Measurements from ENCODE around the gene SPECC1L.

The SPECC1L gene

GRCh38 chr22:24424901-24425775, 154.5 kb downstream of the SPECC1L start:
- H3K4me3 ChIP-seq (ENCODE audit: low read depth, low read length), result no peak overlapping the region
- no peak overlapping the region for H2BK12ac ChIP-seq (ENCODE audit: low read length)
- H3K36me3 ChIP-seq (ENCODE audit: control insufficient read depth in 1 of 2, insufficient read depth in 2 of 2, low read length in 2 of 2), result no peaks in the 10 kb centered on the region
- no peak overlapping the region for H3K4ac ChIP-seq (ENCODE audit: low read depth, low read length)
- no peak overlapping the region for H3K4me2 ChIP-seq (ENCODE audit: low read length)
- peaks cover 5 to 6% of the 10 kb centered on the region in 2 experiments for H3K4me1 ChIP-seq (ENCODE audit: control insufficient read depth in 1 of 2, insufficient read depth in 2 of 2, low read length in 2 of 2)
- no peak overlapping the region for H3K23ac ChIP-seq (ENCODE audit: low read length)
- H2BK5ac ChIP-seq (ENCODE audit: low read depth, low read length, poor library complexity), result no peak overlapping the region
- H4K8ac ChIP-seq (ENCODE audit: low read depth, low read length), result no peak overlapping the region
- no peak overlapping the region for H3K14ac ChIP-seq (ENCODE audit: low read length)
- H2BK120ac ChIP-seq (ENCODE audit: insufficient read depth, low read length, poor library complexity), result no peak overlapping the region
- no peaks in the 10 kb centered on the region for H3K79me2 ChIP-seq (ENCODE audit: control insufficient read depth, insufficient read depth, low read length, poor library complexity)
- no peak overlapping the region for H4K91ac ChIP-seq (ENCODE audit: low read depth, low read length)
- no peak overlapping the region for H3K18ac ChIP-seq (ENCODE audit: low read length)
- no peak overlapping the region for H3K27ac ChIP-seq (ENCODE audit: low read depth, low read length)
- H2AK5ac ChIP-seq (ENCODE audit: low read length), result no peak overlapping the region
- H3K9me3 ChIP-seq (ENCODE audit: insufficient read depth, low read depth, low read length), result no peaks in the 10 kb centered on the region
- no peak overlapping the region for H2AFZ ChIP-seq (ENCODE audit: insufficient read depth, low read length, poor library complexity)
- DNase-seq, result no peak
- WGBS (ENCODE audit: extremely low coverage, insufficient coverage, insufficient read length), result no CpG with 5 or more reads among the region's 32 CpGs
- no peak overlapping the region for H3K9ac ChIP-seq (ENCODE audit: low read length)
- H3K27me3 ChIP-seq (ENCODE audit: insufficient read depth, low read length), result peaks cover 16% of the 10 kb centered on the region
- H4K12ac ChIP-seq (ENCODE audit: low read depth, low read length), result no peak overlapping the region
- H3K79me1 ChIP-seq (ENCODE audit: low read length), result no peaks in the 10 kb centered on the region

- no peaks in the 10 kb centered on the region for H3K36me3 ChIP-seq (ENCODE audit: control insufficient read depth in 1 of 2, insufficient read depth in 2 of 2, low read length in 2 of 2)
- no peaks in the 10 kb centered on the region for H3K9me3 ChIP-seq (ENCODE audit: insufficient read depth, low read depth, low read length)
- no CpG with 5 or more reads among the region's 4 CpGs for WGBS (ENCODE audit: extremely low coverage, insufficient coverage, insufficient read length)
- no peak overlapping the region for H2AFZ ChIP-seq (ENCODE audit: insufficient read depth, low read length, poor library complexity)
- no peak overlapping the region for H3K14ac ChIP-seq (ENCODE audit: low read length)
- no peak overlapping the region for H2AK5ac ChIP-seq (ENCODE audit: low read length)
- H2BK12ac ChIP-seq (ENCODE audit: low read length), result no peak overlapping the region
- H3K4me3 ChIP-seq (ENCODE audit: low read depth, low read length), result no peak overlapping the region
- H3K79me1 ChIP-seq (ENCODE audit: low read length), result no peaks in the 10 kb centered on the region
- H3K4me2 ChIP-seq (ENCODE audit: low read length), result no peak overlapping the region
- H4K12ac ChIP-seq (ENCODE audit: low read depth, low read length), result no peak overlapping the region
- H4K91ac ChIP-seq (ENCODE audit: low read depth, low read length), result no peak overlapping the region
- H2BK120ac ChIP-seq (ENCODE audit: insufficient read depth, low read length, poor library complexity), result no peak overlapping the region
- H3K4ac ChIP-seq (ENCODE audit: low read depth, low read length), result no peak overlapping the region
- H3K79me2 ChIP-seq (ENCODE audit: control insufficient read depth, insufficient read depth, low read length, poor library complexity), result no peaks in the 10 kb centered on the region
- H2BK5ac ChIP-seq (ENCODE audit: low read depth, low read length, poor library complexity), result no peak overlapping the region
- H3K23ac ChIP-seq (ENCODE audit: low read length), result no peak overlapping the region
- H3K9ac ChIP-seq (ENCODE audit: low read length), result no peak overlapping the region
- no peak overlapping the region for H3K27ac ChIP-seq (ENCODE audit: low read depth, low read length)
- no peak overlapping the region for H4K8ac ChIP-seq (ENCODE audit: low read depth, low read length)
- H3K18ac ChIP-seq (ENCODE audit: low read length), result no peak overlapping the region
- H3K27me3 ChIP-seq (ENCODE audit: insufficient read depth, low read length), result peaks cover 16% of the 10 kb centered on the region
- peaks cover 5 to 6% of the 10 kb centered on the region in 2 experiments for H3K4me1 ChIP-seq (ENCODE audit: control insufficient read depth in 1 of 2, insufficient read depth in 2 of 2, low read length in 2 of 2)
- no peak for DNase-seq
These were observed 155.8 kb downstream of the SPECC1L start for GRCh38 chr22:24426436-24426835.

- H2BK120ac ChIP-seq (ENCODE audit: insufficient read depth, low read length, poor library complexity), result no peak overlapping the region
- no peaks in the 10 kb centered on the region for H3K9me3 ChIP-seq (ENCODE audit: insufficient read depth, low read depth, low read length)
- WGBS (ENCODE audit: extremely low coverage, insufficient coverage, insufficient read length), result no CpG with 5 or more reads among the region's 19 CpGs
- H4K8ac ChIP-seq (ENCODE audit: low read depth, low read length), result no peak overlapping the region
- no peak overlapping the region for H3K4me3 ChIP-seq (ENCODE audit: low read depth, low read length)
- no peak overlapping the region for H3K4ac ChIP-seq (ENCODE audit: low read depth, low read length)
- no peak overlapping the region for H3K14ac ChIP-seq (ENCODE audit: low read length)
- no peak overlapping the region for H2BK5ac ChIP-seq (ENCODE audit: low read depth, low read length, poor library complexity)
- H3K9ac ChIP-seq (ENCODE audit: low read length), result no peak overlapping the region
- no peak overlapping the region for H3K4me2 ChIP-seq (ENCODE audit: low read length)
- no peak overlapping the region for H4K91ac ChIP-seq (ENCODE audit: low read depth, low read length)
- no peak overlapping the region for H2BK12ac ChIP-seq (ENCODE audit: low read length)
- no peaks in the 10 kb centered on the region for H3K79me2 ChIP-seq (ENCODE audit: control insufficient read depth, insufficient read depth, low read length, poor library complexity)
- no peak overlapping the region for H3K23ac ChIP-seq (ENCODE audit: low read length)
- peaks cover 5 to 6% of the 10 kb centered on the region in 2 experiments for H3K4me1 ChIP-seq (ENCODE audit: control insufficient read depth in 1 of 2, insufficient read depth in 2 of 2, low read length in 2 of 2)
- no peaks in the 10 kb centered on the region for H3K79me1 ChIP-seq (ENCODE audit: low read length)
- H3K27ac ChIP-seq (ENCODE audit: low read depth, low read length), result no peak overlapping the region
- no peaks in the 10 kb centered on the region for H3K36me3 ChIP-seq (ENCODE audit: control insufficient read depth in 1 of 2, insufficient read depth in 2 of 2, low read length in 2 of 2)
- peaks cover 16% of the 10 kb centered on the region for H3K27me3 ChIP-seq (ENCODE audit: insufficient read depth, low read length)
- DNase-seq, result no peak
- H2AK5ac ChIP-seq (ENCODE audit: low read length), result no peak overlapping the region
- H3K18ac ChIP-seq (ENCODE audit: low read length), result no peak overlapping the region
- no peak overlapping the region for H2AFZ ChIP-seq (ENCODE audit: insufficient read depth, low read length, poor library complexity)
- no peak overlapping the region for H4K12ac ChIP-seq (ENCODE audit: low read depth, low read length)
These were observed 156.3 kb downstream of the SPECC1L start for GRCh38 chr22:24426851-24427499.

GRCh38 chr22:24427500-24428164, 157.0 kb downstream of the SPECC1L start, which contains the start of gene ADORA2A:
ADORA2A (plus strand) TSS chr22:24427599; CDS start chr22:24433405, 5,806 bp downstream.
- Histone ChIP-seq H3K14ac (ENCODE audit: low read length) (no peak within 1 kb of the TSS), H3K9ac (ENCODE audit: low read length) (no peak within 1 kb of the TSS), H2BK12ac (ENCODE audit: low read length) (no peak within 1 kb of the TSS), H3K79me1 (ENCODE audit: low read length) (no peaks in the 10 kb centered on the region), H2AK5ac (ENCODE audit: low read length) (no peak within 1 kb of the TSS), H3K4me3 (ENCODE audit: low read depth, low read length) (no peak within 1 kb of the TSS), H2AFZ (ENCODE audit: insufficient read depth, low read length, poor library complexity) (no peak within 1 kb of the TSS), H3K27ac (ENCODE audit: low read depth, low read length) (no peak within 1 kb of the TSS), H3K23ac (ENCODE audit: low read length) (no peak within 1 kb of the TSS), H4K12ac (ENCODE audit: low read depth, low read length) (no peak within 1 kb of the TSS), H4K8ac (ENCODE audit: low read depth, low read length) (no peak within 1 kb of the TSS), H3K4ac (ENCODE audit: low read depth, low read length) (no peak within 1 kb of the TSS), H2BK120ac (ENCODE audit: insufficient read depth, low read length, poor library complexity) (no peak within 1 kb of the TSS), H3K4me1 (ENCODE audit: control insufficient read depth in 1 of 2, insufficient read depth in 2 of 2, low read length in 2 of 2) (peaks cover 5 to 6% of the 10 kb centered on the region in 2 experiments), H3K18ac (ENCODE audit: low read length) (no peak within 1 kb of the TSS), H3K79me2 (ENCODE audit: control insufficient read depth, insufficient read depth, low read length, poor library complexity) (no peaks in the 10 kb centered on the region), H3K9me3 (ENCODE audit: insufficient read depth, low read depth, low read length) (no peaks in the 10 kb centered on the region), H3K4me2 (ENCODE audit: low read length) (no peak within 1 kb of the TSS), H3K27me3 (ENCODE audit: insufficient read depth, low read length) (peaks cover 16% of the 10 kb centered on the region), H3K36me3 (ENCODE audit: control insufficient read depth in 1 of 2, insufficient read depth in 2 of 2, low read length in 2 of 2) (no peaks in the 10 kb centered on the region), H4K91ac (ENCODE audit: low read depth, low read length) (no peak within 1 kb of the TSS), H2BK5ac (ENCODE audit: low read depth, low read length, poor library complexity) (no peak within 1 kb of the TSS)
- WGBS (ENCODE audit: extremely low coverage, insufficient coverage, insufficient read length), result no CpG with 5 or more reads among the region's 22 CpGs
- DNase-seq, result no peak

Measured in trophoblast cell (in vitro differentiated cells and primary cell).